Caki2 (cell line): ENCODE measurements around the gene PLCB1. TPM values are rescaled to one million over a fixed set of nuclear protein-coding genes. Genes with fewer than 3 reads are reported as not detected.

Experiments used
- DNase-seq: peaks from one replicate; pipeline ENCODE4 v3.0.0-alpha.2; 2015; ENCODE audit warnings: low read depth
- in situ Hi-C: cut with HindIII; loops from 2 replicates; pipeline ENCODE4 v1.10.0; 2016; ENCODE audit warnings: low sequenced_read_pairs, low pct_unique_long_range_greater_than_20kb, mixed read lengths
- total RNA-seq: library from RNA; depleted of rRNA; stranded (reverse); fragments of >200 nt; shearing (Covaris generic); gene quantifications from 2 replicates; pipeline ENCODE4 v1.2.3, GENCODE V29; 2014; ENCODE audit warnings: low replicate concordance; rRNA removed

The PLCB1 gene
- total RNA-seq, 1 experiment from 2014 or later = 2.4 TPM

DNA sequence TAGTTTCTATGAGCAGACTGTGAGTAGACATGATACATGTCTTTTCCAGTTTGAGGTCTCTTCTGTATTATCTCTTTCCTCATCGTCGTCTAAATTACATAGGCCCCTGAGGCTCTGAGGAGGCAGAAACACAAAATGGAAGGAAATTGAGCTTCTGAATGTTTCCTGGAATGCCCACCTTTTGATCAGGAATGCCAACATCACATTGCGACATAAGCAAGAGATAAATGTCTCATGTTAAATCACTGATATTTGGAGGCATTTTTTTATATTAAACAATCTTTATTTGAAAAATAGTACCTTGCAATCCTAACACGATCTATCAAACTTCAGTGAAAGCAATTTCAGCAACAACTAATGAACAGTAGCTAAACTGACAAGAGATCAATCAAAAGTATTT, 802.3 kb downstream of the PLCB1 start:
- in situ Hi-C loops = no loop called here
- no peak for DNase-seq

Other genes starting within 250 kb of the PLCB1 start
- gene HAO1, start 191.8 kb upstream of the PLCB1 start, total RNA-seq = not detected in 2 replicates
- 2.5 and 6.2 TPM in 2 replicates for gene TMX4, start 112.5 kb upstream of the PLCB1 start, total RNA-seq